Measurements from ENCODE around the gene IGFN1. TPM values are rescaled to one million over a fixed set of nuclear protein-coding genes. Genes with fewer than 3 reads are reported as not detected.

IGFN1 gene
- total and polyA plus RNA-seq, 10 of the 15 experiments (the other 5 are each of a cell fraction or from before 2014, with no cell fraction given): not detected

DNA sequence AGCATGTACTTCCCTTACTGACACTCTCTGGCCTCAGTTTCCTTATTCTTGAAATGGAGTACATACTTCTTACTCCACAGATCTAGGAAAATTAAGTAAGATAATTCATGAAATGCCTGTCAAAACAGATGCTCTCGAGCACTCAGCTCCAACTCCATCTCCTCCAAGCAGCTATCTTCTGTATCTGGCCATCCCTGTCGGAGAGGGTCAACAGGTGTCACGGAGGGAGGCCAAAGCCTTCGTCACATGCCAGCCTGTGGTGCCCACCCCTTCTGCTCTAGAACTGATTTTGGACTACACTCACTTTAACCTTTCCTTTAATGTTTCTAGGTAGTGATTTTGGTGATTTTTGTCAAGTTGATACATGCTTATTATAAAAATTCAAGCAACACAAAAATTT is 73.9 kb downstream of the IGFN1 start (continued):
- TF ChIP-seq, protein P1, sequence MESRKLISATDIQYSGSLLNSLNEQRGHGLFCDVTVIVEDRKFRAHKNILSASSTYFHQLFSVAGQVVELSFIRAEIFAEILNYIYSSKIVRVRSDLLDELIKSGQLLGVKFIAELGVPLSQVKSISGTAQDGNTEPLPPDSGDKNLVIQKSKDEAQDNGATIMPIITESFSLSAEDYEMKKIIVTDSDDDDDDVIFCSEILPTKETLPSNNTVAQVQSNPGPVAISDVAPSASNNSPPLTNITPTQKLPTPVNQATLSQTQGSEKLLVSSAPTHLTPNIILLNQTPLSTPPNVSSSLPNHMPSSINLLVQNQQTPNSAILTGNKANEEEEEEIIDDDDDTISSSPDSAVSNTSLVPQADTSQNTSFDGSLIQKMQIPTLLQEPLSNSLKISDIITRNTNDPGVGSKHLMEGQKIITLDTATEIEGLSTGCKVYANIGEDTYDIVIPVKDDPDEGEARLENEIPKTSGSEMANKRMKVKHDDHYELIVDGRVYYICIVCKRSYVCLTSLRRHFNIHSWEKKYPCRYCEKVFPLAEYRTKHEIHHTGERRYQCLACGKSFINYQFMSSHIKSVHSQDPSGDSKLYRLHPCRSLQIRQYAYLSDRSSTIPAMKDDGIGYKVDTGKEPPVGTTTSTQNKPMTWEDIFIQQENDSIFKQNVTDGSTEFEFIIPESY (IDR thresholded peaks at IDR 0.05): no peak
- no peak for TF ChIP-seq NFIC (IDR thresholded peaks at IDR 0.05; ENCODE audit: low read depth, low read length)
- TF ChIP-seq, protein P2, sequence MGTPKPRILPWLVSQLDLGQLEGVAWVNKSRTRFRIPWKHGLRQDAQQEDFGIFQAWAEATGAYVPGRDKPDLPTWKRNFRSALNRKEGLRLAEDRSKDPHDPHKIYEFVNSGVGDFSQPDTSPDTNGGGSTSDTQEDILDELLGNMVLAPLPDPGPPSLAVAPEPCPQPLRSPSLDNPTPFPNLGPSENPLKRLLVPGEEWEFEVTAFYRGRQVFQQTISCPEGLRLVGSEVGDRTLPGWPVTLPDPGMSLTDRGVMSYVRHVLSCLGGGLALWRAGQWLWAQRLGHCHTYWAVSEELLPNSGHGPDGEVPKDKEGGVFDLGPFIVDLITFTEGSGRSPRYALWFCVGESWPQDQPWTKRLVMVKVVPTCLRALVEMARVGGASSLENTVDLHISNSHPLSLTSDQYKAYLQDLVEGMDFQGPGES (IDR thresholded peaks at IDR 0.05): no peak
- no peak for TF ChIP-seq KAT2A (conservative IDR thresholded peaks at IDR 0.05; ENCODE audit: control insufficient read depth, low read depth, low read length)
- no peak for TF ChIP-seq ZBED1 (IDR thresholded peaks at IDR 0.05; ENCODE audit: borderline replicate concordance)
- TF ChIP-seq RFX5 (IDR thresholded peaks at IDR 0.05; ENCODE audit: low read depth, low read length): no peak
- no peak for TF ChIP-seq ZZZ3 (IDR thresholded peaks at IDR 0.05; ENCODE audit: control insufficient read depth, insufficient read length, low read depth)
- no peak for TF ChIP-seq ETV6 (conservative IDR thresholded peaks at IDR 0.05 in 1 of 2, IDR thresholded peaks at IDR 0.05 in 1 of 2; ENCODE audit: borderline replicate concordance in 1 of 2, low read depth in 1 of 2)

DNA sequence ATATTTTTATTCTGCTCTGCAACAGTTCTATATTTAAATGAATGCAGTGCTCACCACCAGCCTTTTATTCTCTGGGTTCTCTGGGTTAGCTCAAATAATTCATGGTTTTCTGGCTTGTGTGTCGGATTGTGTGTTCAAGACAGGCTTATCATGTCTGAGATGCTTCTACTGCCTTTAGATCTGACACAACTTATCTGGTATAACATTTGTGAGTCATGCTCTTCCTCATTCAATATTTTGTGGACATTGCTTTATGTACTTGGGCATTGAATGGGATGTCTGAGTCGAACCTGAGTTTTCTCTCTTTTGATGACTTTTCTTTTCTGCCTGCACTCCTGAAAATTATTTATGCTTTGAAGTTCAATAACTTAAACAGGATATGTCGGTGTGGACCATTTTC is 75.1 kb downstream of the IGFN1 start:
- no peak for FAIRE-seq
- H3K9ac ChIP-seq (ENCODE audit: control insufficient read depth, insufficient read depth, low read length): no peak overlapping the region
- CTCF ChIA-PET: no interaction called here
- POLR2A ChIA-PET: no interaction called here
- SMC1A ChIA-PET (ENCODE audit: uncharacterized antibody, unreplicated experiment): interaction anchor here (0.6 to 1.1 kb wide), 2 partner anchors 12 to 109 kb away, joined by 3 read pairs; no protein-coding TSS in a partner anchor
- H3K9me3 ChIP-seq (replicated peaks; ENCODE audit: control insufficient read depth, insufficient read depth, low read length): no peaks in the 10 kb centered on the region
- intact Hi-C loops (cut with micrococcal nuclease; ENCODE audit: unreplicated experiment): no loop called here
- TF ChIP-seq PML (IDR thresholded peaks at IDR 0.05; ENCODE audit: low read length) (no peak), NFXL1 (IDR thresholded peaks at IDR 0.05; ENCODE audit: borderline replicate concordance) (no peak), SREBF2 (IDR thresholded peaks at IDR 0.05; ENCODE audit: low read length) (no peak)
- TF ChIP-seq, protein P3, sequence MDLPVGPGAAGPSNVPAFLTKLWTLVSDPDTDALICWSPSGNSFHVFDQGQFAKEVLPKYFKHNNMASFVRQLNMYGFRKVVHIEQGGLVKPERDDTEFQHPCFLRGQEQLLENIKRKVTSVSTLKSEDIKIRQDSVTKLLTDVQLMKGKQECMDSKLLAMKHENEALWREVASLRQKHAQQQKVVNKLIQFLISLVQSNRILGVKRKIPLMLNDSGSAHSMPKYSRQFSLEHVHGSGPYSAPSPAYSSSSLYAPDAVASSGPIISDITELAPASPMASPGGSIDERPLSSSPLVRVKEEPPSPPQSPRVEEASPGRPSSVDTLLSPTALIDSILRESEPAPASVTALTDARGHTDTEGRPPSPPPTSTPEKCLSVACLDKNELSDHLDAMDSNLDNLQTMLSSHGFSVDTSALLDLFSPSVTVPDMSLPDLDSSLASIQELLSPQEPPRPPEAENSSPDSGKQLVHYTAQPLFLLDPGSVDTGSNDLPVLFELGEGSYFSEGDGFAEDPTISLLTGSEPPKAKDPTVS (IDR thresholded peaks at IDR 0.05; ENCODE audit: low read depth, low read length): no peak
- no peak for DNase-seq (ENCODE audit: low read depth, low spot score)
- no peaks in the 10 kb centered on the region for H3K36me3 ChIP-seq (ENCODE audit: control insufficient read depth in 2 of 2, insufficient read depth in 2 of 2, low read length in 1 of 2)
- in situ Hi-C loops (cut with MboI): no loop called here
- no peaks in the 10 kb centered on the region for H4K20me1 ChIP-seq (ENCODE audit: control insufficient read depth, insufficient read depth)
- no peak for ATAC-seq
- no peaks in the 10 kb centered on the region for H3K4me1 ChIP-seq (ENCODE audit: control insufficient read depth, insufficient read depth, low read length)
- RAD21 ChIA-PET (ENCODE audit: unreplicated experiment): no interaction called here
- H3K27ac ChIP-seq (ENCODE audit: control insufficient read depth, insufficient read depth): no peak overlapping the region
- no peak overlapping the region for H3K4me3 ChIP-seq
- no peak overlapping the region for H2AFZ ChIP-seq (ENCODE audit: control insufficient read depth, low read depth, low read length)
- 0% methylated on average over 3 of the region's 3 CpGs for WGBS (ENCODE audit: insufficient coverage, insufficient replicate concordance, low lambda C conversion rate, missing lambda C conversion rate)
- H3K79me2 ChIP-seq (ENCODE audit: control insufficient read depth, insufficient read depth, low read length): no peaks in the 10 kb centered on the region
- H3K27me3 ChIP-seq (replicated peaks in 1 of 2; ENCODE audit: control insufficient read depth in 2 of 2, insufficient read depth in 2 of 2, low read length in 1 of 2): no peaks in the 10 kb centered on the region; a peak in 3 of 4 replicates
- no TSS peak for BruUV-seq (replicated peaks)
- H3K4me2 ChIP-seq (ENCODE audit: control insufficient read depth, insufficient read depth): no peak overlapping the region

Measured in GM12878 (cell line).